Lung (tissue), 12 donors: ENCODE data around the gene TAGLN3. TPM values are rescaled to one million over a fixed set of nuclear protein-coding genes. Genes with fewer than 3 reads are reported as not detected.

Source experiments
- ATAC-seq: fragments of 200-7000 bp; cut with Tn5 transposase; one replicate; pipeline ENCODE4 v1.9.1; 2020; ENCODE audit warnings: moderate number of reproducible peaks; ENCODE audit not compliant: insufficient read depth, low FRiP score
- DNase-seq, 3 donors: peaks; one replicate each; pipeline ENCODE4 v3.0.0-alpha.2; 2013 to 2017
- H3K27ac ChIP-seq, 2 donors: one replicate each; pipeline ENCODE4 v1.5.1; 2013; ENCODE audit warnings: mild to moderate bottlenecking in 2 of 2, moderate library complexity in 2 of 2, control low read depth in 1 of 2, inconsistent platforms in 1 of 2, low read depth in 1 of 2, low read length in 1 of 2
- H3K27me3 ChIP-seq, 3 donors: one replicate each; pipeline ENCODE4 v1.5.1; 2013; ENCODE audit warnings: low read length in 2 of 3; ENCODE audit not compliant: control insufficient read depth in 3 of 3, insufficient read depth in 3 of 3
- H3K36me3 ChIP-seq, 4 donors: one replicate each; pipeline ENCODE4 v1.5.1; 2013; ENCODE audit warnings: low read length in 4 of 4, mild to moderate bottlenecking in 1 of 4, moderate library complexity in 1 of 4; ENCODE audit not compliant: control insufficient read depth in 4 of 4, insufficient read depth in 4 of 4
- H3K4me1 ChIP-seq, 5 donors: one replicate each; pipeline ENCODE4 v1.5.1; 2013; ENCODE audit warnings: low read length in 5 of 5, mild to moderate bottlenecking in 2 of 5, moderate library complexity in 1 of 5; ENCODE audit not compliant: control insufficient read depth in 5 of 5, insufficient read depth in 5 of 5
- H3K4me3 ChIP-seq: one replicate; pipeline ENCODE4 v1.5.1; 2013; ENCODE audit warnings: mild to moderate bottlenecking, control low read depth, moderate library complexity
- H3K9ac ChIP-seq, 2 donors: one replicate each; pipeline ENCODE4 v1.5.1; 2013; ENCODE audit warnings: low read length in 2 of 2, control low read depth in 1 of 2; ENCODE audit not compliant: insufficient read depth in 1 of 2
- H3K9me3 ChIP-seq, 4 donors: one replicate each; pipeline ENCODE4 v1.5.1; 2013; ENCODE audit warnings: low read length in 3 of 4, mild to moderate bottlenecking in 1 of 4, moderate library complexity in 1 of 4; ENCODE audit not compliant: control insufficient read depth in 4 of 4, insufficient read depth in 3 of 4
- WGBS, 2 donors: extraction: QIAGEN DNeasy Blood & Tissue Kit; methylation state at CpG; one replicate each; pipeline ENCODE4 v1.1.7; 2013; 5-methylcytosine and 5-hydroxymethylcytosine counted together
- polyA plus RNA-seq, 2 donors: library from polyadenylated mRNA; stranded (reverse); fragments of 200-250 nt; gene quantifications; one replicate each; pipeline ENCODE4 v1.2.1, GENCODE V29; 2013
- total RNA-seq, 2 donors: library from RNA; depleted of rRNA in 1 of 2; stranded (reverse); fragments of >200 nt in 1 of 2; gene quantifications; one replicate each; pipeline ENCODE4 v1.2.1, GENCODE V29; 2014 to 2021
- TF ChIP-seq, protein P1 (sequence below): IDR thresholded peaks from 2 replicates; pipeline ENCODE4 v1.5.1; 2012; ENCODE audit warnings: mild to moderate bottlenecking; ENCODE audit errors: control extremely low read depth, extremely low read depth
- donor health status: control.
- donor health status: control.
- donor health status: Bipolar disorder and iron deficiency.
- donor health status: healthy.
- donor health status: DM: yes; HTN: yes; CAD: no.

Gene TAGLN3
- total and polyA plus RNA-seq, 4 donors, result 0.71 to 2.6 (median 1.6) TPM

DNA sequence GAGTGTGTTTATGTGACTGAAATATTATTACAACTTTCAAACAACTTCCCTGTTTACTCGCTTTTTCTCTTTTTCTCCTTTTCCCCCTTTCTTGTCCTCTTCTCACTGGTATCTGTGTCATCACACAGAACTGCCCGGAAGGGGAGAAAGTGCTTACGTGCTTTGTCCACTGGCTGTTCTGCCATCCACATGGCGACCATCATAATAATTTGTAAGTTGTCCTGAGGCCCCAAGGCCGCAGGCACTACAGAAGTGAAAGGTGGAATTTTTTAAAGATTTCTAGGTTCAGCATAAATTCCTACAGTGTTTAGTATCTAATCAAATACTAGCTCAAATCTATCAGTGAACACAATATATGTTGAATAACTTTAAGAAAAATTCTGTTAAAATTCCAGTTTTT, 46.6 kb upstream of the TAGLN3 start:
- peaks cover 0 to 7% (median 4%) of the 10 kb centered on the region in 5 donors for H3K4me1 ChIP-seq
- TF ChIP-seq, protein P1, sequence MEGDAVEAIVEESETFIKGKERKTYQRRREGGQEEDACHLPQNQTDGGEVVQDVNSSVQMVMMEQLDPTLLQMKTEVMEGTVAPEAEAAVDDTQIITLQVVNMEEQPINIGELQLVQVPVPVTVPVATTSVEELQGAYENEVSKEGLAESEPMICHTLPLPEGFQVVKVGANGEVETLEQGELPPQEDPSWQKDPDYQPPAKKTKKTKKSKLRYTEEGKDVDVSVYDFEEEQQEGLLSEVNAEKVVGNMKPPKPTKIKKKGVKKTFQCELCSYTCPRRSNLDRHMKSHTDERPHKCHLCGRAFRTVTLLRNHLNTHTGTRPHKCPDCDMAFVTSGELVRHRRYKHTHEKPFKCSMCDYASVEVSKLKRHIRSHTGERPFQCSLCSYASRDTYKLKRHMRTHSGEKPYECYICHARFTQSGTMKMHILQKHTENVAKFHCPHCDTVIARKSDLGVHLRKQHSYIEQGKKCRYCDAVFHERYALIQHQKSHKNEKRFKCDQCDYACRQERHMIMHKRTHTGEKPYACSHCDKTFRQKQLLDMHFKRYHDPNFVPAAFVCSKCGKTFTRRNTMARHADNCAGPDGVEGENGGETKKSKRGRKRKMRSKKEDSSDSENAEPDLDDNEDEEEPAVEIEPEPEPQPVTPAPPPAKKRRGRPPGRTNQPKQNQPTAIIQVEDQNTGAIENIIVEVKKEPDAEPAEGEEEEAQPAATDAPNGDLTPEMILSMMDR, result no peak
- DNase-seq (no peak), ATAC-seq (no peak)
- H3K9me3 ChIP-seq, result no peaks in the 10 kb centered on the region
- WGBS, 2 donors, result 95 to 96% methylated on average over 5 of the region's 5 CpGs
- H3K36me3 ChIP-seq, result peaks cover 3 to 27% (median 10%) of the 10 kb centered on the region in 4 donors
- H3K9ac ChIP-seq, result no peak overlapping the region
- no peak overlapping the region for H3K4me3 ChIP-seq
- no peaks in the 10 kb centered on the region for H3K27me3 ChIP-seq
- H3K27ac ChIP-seq, result no peak overlapping the region

DNA sequence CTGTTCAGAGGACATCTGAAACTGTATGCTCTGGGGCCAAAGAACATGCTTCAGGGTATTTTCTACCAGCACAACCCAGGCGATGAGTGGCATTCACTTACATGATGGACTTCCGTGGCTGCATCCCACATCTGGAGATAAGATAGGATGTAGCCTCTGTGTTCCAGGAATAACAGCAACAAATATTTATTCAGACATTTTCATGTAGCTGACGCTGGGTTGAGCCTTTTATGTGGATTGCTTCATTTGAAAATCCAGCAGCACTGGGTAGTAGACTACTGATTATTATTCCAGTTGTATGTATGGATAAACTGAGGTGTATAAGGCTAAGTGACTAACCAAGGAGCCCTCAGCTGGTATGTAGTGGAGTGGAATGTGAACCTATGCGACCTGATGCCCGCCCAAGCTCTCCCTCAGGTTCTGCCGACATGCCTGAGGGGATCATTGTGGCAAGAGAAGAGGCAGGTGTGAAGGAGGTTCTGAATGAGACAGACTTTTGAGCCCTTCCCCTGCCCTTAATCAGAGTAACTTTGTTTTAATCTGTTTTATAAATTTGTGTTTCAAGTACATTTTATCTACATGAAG, 45.8 kb upstream of the TAGLN3 start:
- ATAC-seq (no peak), DNase-seq (no peak)
- WGBS, 2 donors, result 80 to 89% methylated on average over 6 of the region's 6 CpGs
- TF ChIP-seq, protein P1, result no peak
- H3K27ac ChIP-seq, result no peak overlapping the region
- no peaks in the 10 kb centered on the region for H3K9me3 ChIP-seq
- H3K4me3 ChIP-seq, result no peak overlapping the region
- H3K27me3 ChIP-seq, result no peaks in the 10 kb centered on the region
- H3K4me1 ChIP-seq, result peaks cover 0 to 12% (median 4%) of the 10 kb centered on the region in 5 donors
- H3K36me3 ChIP-seq, result peaks cover 3 to 27% (median 10%) of the 10 kb centered on the region in 4 donors
- no peak overlapping the region for H3K9ac ChIP-seq

DNA sequence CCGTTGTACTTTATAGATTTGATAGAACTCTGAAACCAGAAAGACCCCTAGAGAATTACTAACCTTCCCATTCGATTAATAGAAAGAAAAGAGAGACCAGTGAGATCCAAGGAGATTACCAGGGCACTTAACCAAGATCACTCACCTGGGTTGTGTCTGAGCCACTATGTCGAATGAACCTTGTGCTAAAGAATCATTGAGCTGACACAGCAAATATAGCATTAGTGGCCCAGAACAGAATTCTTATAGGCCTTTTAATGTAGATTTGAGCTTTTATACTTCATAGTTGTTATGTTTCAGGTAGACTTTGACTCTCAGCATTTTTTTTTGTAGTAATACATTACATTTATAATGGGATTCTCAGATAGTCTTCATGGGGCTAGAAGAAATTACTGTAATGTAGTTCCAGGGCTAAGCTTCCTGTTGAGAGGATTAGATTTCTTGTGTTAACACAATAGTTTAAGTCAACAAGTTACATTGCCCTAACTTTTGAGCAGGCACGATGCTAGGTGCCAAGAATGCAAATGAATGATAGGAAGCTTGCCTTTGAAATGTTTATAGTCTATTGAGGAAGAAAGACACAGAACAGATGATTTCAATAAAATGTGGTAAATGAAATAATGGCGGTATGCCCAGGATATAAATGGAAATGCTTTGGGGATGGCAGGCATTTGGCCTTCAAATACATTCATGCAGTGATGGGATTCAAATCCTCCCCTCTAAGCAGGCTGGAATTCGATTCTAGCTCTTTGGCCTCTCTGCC, 44.3 kb upstream of the TAGLN3 start:
- peaks cover 1 to 34% (median 10%) of the 10 kb centered on the region in 4 donors for H3K36me3 ChIP-seq
- no peak overlapping the region for H3K27ac ChIP-seq
- H3K4me3 ChIP-seq, result no peak overlapping the region
- TF ChIP-seq, protein P1, result no peak
- no peaks in the 10 kb centered on the region for H3K27me3 ChIP-seq
- no peak for ATAC-seq
- peaks cover 1 to 12% (median 6%) of the 10 kb centered on the region in 5 donors for H3K4me1 ChIP-seq
- WGBS, 2 donors, result 69 to 73% methylated on average over 6 of the region's 6 CpGs
- H3K9me3 ChIP-seq, result no peaks in the 10 kb centered on the region
- no peak overlapping the region for H3K9ac ChIP-seq
- DNase-seq, result no peak
